NCI-H524 (cell line): ENCODE data around the gene SFSWAP.
A peak's percentile ranks its signal among the peaks of the same experiment; 100 is the strongest.
"Not testable (repeated sequence)": the region's sequence is repeated elsewhere in the genome, so short reads cannot be mapped to it uniquely, and the experiment has no call there.

Source experiments
- DNase-seq, 2 experiments: peaks; one replicate each; lab custom pipeline; 2025; lab: John Stamatoyannopoulos, UW

SFSWAP gene

DNA sequence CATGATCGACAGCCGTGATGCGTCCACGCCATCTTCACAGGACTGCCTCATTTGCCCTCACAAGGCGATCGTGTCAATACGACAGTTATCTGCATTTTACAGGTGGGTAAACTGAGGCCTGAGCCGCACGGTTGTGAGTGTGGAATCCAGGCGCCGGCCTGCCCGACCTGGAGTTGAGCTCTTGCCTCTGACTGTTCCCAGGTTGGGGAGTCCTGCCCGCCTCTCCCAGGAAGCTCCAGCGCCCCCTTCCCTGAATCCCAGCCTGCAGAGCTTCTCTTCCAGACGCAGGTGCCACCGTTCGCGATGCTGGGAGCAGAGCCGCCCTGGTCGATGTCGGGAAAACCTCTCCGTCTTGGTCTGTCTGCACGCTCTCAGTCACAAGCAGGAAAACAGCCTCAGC is 31.1 kb upstream of the SFSWAP start:
- DNase-seq: not testable (repeated sequence)

DNA sequence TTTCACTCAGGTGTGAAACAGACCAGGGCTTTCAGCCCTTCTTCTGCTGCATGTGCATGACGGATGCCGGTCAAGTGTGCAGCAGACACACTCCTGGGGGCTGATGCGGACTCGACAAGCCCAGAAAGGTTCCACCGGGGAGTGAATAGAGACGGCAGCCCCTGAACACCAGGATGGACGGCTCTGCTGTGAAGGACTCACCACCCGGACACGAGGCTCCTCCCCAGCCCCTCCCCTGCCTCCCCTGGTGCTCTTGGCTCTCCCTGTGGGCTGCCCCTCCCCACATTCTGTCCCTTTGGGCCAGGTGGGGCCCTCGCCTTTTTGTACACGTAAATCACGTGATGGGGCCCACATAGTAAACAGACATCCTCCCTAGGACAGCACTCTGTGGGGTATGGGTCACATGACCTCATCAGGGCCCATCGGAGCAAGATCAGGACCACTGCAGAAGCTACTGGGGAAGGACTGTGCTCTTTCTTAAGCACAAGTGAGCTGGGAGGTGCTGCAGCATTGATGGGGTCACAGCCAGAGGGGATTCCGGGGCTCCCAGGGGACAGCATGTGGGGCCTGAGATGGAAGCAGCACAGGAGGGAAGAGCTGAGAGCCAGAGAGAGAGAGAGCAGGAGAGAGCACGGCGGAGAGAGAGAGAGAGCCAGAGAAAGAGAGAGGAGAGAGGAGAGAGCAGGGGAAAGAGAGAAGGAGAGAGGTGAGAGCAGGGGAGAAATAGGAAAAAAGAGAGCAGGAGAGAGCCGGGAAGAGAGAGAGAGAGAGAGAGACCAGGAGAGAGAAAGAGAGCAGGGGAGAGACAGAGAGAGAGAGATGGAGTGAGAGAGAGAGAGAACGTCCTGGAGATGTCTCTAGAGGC is 30.3 kb upstream of the SFSWAP start:
- DNase-seq: not testable (repeated sequence)

DNA sequence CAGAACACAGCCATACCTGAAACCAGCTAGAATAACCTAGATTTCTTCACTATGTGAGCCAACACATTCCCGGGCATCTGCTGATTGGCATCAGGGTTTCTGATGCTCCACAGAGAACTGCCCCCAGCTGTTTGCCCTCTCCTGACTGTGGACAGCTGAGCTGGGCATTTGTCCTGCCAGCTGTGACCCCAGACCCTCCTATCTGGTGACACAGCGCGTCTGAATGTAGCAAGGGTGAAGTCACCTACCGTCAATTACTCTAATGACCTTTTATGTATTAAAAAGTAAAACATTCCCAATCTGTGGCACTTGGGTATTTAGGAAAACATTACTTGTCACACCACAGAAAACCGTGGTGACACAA is 29.7 kb upstream of the SFSWAP start:
- DNase-seq: no peak

DNA sequence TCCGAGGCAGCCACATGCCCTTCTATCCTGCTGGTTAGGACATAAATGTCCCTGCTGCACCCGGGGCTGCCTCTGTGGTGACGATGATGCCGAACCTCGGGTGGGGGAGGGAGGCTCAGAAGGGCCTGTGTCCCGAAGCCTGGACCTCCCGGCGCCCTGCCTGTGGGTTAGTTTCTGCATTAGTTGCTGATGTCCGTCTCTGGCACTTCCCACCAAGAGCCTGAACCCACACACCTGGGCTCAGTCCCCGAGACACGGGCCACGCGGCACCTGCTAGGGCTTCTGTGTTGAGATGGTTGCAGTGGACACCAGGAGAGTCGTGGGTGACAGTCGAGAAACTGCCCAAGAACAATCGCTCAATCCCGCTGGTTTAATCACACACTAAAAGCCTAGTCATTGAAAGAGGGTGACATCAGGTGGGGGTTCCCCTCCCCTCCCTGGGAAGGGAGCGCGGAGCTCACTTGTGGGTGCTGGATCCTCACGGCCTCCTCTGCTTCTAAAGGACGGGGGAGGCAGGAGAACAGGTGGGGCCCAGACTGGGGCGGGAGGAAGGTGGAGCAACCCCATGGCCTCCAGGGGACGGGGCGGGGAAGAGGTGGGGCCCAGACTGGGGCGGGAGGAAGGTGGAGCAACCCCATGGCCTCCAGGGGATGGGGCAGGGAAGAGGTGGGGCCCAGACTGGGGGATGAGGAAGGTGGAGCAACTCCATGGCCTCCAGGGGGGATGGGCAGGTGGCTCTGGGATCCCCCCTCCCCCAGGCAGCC is 29.0 kb upstream of the SFSWAP start:
- not testable (repeated sequence) for DNase-seq

DNA sequence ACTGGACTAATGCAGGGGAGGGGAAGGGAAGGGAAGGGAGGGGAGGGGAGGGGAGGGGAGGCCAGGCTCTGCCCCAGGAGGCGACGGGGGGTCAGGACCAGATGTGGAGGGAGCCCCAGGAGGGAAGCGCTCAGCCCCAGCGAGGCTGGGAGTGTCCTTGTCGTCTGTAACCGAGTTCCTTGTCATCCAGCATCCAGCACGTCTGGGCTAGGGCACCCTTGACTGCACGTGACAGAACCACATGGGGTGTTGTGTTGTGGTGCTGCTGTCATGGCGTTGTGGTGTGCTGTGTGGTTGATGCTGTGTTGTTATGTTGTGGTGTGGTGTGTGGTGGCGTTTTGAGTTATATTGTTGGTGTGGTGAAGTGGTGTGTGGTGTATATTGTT is 28.4 kb upstream of the SFSWAP start:
- DNase-seq: no peak

DNA sequence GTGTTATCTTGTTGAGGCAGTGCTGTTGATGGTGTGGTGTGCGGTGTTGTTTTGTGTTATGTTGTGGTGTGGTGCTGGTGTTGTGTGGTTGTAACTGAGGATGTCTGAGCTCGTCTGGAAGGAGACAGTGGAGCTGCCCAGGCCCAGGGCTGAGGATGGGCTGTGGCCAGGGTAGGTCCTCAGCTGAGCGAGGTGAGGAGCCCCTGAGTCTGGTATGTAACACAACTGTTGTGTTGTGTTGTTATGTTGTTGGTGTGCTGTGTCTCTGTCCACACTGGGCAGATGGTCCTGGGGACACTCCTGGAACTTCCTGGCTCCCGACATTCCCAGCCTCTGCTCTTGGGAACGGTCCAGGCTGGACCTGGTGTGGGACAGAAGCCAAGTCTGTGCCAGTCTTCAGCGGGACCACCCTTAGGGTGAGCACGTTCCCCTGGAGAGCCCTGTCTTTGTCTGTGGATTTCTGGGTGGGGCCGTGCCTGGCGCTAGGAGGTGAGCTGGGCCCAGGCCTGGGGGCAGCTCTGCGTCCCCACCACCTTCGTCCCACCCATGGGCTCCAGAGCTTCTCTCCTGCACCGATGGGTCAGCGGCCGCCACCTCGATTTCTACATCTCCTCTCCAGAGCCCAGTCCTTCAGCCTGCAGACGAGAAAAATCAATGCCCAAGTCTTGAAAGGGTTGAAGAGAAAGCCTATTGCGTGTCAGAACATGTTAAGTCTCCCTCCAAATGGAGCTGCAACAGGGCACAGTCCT is 27.4 kb upstream of the SFSWAP start:
- DNase-seq: no peak

DNA sequence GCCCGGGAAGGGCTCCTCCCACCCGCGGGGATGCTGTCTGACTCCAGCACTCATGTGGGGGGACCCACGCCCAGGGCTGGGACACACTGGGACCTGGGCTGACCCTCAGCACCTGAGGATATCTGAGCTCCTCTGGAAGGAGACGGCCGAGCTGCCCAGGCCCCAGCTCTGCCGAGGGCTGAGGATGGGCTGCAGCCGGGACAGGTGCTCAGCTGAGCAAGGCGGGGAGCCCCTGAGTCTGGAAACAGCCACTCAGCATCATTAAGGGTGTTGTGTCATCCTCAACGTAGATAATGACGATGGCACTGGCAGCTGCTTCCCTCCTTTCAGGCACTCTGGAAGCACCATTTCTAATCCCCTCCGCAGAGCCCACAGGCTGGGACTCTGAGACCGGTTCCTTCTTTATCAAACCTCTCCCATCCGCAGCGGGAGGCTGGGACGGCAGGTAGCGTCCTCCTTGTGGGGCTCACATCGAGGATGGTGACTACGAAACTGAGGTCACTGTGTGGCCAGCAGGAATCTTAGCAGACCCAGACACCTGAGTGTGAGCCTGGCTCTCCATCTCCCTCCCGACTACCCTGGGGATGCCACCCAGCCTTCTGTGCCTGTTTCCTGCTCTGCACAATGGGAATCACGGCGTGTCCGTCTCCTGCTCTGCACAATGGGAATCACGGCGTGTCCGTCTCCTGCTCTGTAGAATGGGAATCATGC is 26.7 kb upstream of the SFSWAP start:
- peak; percentile 33 to 35 for DNase-seq

DNA sequence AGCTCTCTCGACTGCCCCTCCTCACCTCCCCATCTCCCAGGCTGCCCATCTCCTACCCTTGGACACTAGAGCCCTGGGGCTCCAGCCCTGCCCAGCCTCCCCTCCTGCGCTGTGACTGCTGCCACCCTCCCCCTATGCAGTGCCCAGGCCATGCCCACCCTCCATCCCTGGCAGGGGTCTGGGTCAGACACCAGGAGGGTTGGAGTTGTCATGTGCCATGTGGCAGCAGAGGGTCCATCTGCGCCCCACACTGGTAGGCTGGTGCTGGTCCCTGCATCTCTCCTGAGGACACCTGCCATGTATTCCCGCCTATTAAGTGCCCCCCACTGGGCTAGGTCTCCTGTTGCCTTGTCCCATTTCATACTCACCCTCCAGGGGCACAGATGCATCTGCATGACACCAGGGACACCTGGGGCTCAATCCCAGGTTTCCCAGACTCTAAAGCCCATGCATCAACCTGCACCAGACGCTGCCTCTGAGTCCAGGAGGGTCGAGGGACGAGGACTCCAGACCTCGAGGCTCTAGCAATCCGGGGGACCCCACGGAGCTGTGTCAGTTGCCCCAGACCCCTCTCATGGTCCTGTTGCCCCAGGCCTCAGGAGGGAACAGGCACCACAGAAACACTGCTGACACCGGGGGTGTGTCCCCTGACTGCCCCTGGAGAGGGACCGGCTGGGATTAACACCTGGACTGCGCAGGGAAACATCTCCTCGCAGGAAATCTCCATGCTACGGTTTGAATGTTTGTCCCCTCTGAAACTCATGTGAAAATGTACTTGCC is 23.4 kb upstream of the SFSWAP start:
- no peak for DNase-seq

DNA sequence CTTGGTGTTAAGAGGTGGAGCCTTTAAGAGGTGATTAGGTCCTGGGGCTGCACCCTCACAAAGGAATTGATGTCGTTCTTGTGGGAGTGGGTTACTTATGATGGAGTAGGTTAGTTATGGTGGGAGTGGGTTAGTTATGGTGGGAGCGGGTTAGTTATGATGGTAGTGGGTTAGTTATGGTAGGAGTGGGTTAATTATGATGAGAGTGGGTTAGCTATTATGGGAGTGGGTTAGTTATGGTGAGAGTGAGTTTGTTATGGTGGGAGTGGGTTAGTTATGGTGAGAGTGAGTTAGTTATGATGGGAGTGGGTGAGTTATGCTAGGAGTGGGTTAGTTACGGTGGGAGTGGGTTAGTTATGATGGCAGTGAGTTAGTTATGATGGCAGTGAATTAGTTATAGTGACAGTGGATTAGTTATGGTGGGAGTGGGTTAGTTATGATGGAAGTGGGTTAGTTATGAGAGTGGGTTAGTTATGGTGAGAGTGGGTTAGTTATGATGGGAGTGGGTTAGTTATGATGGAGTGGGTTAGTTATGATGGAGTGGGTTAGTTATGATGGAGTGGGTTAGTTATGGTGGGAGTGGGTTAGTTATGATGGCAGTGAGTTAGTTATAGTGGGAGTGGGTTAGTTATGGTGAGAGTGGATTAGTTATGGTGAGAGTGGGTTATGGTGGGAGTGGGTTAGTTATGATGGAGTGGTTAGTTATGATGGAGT is 22.6 kb upstream of the SFSWAP start:
- no peak for DNase-seq

DNA sequence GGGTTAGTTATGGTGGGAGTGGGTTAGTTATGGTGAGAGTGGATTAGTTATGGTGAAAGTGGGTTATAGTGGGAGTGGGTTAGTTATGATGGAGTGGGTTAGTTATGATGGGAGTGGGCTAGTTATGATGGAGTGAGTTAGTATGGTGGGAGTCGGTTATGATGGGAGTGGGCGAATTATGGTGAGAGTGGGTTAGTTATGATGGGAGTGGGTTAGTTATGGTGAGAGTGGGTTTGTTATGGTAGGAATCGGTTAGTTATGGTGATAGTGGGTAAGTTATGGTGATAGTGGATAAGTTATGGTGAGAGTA is 22.1 kb upstream of the SFSWAP start:
- DNase-seq: no peak

DNA sequence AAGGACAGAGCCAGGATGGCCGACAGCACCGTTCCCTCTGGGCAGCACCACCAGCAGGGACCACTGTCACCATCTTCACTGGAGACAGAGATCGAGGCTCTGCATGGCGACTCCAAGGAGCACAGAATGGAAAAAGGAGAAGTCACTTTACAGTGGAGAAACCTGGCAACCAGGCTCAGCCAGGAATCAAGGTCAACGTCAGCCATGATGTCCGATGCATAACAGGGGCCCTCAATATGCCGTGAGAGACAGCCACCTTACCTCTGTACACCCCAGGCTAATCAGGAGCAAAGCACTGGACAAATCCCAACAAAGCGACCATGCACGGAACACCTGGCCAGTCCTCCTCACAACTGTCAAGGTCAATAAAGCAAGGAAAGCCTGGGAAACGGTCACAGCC is 20.6 kb upstream of the SFSWAP start:
- DNase-seq: no peak

DNA sequence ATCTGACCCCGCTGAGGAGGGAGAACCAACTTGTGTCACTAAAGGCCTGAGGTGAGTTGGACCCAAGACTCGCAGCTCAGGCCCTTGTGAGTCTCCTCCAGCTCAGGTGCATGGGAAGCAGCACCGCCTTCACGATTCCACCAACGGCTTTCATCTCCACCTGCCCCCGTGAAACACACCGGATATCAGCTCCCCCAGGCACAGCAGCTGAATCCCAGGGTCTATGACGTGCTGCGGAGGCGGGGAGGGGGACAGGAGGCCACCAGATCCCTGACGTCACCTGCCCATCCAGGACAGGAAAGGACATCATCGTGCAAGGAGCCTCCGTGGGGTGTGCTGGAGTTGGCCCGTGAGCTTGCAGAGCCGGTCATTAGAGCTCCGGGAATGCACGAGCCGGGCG is 18.5 kb upstream of the SFSWAP start:
- no peak for DNase-seq

DNA sequence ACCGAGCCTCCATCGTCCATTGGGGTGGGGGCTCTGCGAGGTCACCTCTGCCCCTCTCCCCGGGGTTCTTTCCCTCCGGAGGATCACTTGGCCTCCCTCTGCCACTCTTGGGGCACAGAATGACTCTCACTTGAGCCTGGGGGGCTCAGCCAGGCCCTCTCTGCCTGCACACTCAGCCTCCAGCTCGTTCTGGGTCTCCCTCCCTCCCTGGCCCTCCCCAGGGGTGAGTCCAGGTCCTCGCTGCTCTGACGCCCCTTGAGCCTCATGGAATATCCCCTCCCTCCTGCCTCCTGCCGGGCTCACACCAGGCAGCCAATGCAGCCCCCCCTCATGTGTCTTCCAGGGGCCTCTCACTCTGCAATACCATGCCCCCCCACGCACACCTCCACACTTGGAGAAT is 17.7 kb upstream of the SFSWAP start:
- DNase-seq: no peak

DNA sequence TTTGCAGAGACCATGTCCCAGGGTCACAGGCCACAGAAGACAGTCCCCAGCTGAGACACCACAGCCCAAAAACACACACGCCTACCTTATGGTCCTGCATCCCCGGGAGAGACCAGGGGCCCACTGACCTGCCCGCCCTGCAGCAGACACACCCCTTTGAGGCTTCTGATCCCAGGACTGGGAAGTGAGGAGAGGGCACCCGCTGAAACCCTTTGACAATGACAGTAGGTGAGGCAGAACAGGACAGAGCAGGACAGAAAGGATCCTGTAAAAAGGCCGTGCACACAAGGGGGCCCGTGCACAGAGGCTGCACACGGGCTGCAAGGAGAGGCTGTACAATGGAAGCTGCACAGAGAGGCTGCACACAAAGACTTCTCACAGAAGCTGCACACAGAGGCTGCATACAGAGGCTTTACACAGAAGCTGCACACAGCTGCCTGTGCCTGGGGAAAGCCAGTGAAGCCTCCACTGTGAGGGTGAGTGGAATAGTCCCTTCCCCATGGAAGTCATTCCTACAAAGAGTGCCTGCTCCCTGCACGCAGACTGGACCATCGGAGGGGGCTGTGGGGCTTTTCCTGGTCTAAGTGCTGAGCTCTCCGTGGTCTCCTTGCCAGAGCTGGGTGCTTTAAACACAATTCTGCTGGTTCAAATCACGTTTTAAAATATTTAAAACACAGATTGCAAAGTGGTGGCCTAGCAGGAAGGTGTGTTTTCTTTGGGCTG is 16.6 kb upstream of the SFSWAP start:
- DNase-seq: no peak

DNA sequence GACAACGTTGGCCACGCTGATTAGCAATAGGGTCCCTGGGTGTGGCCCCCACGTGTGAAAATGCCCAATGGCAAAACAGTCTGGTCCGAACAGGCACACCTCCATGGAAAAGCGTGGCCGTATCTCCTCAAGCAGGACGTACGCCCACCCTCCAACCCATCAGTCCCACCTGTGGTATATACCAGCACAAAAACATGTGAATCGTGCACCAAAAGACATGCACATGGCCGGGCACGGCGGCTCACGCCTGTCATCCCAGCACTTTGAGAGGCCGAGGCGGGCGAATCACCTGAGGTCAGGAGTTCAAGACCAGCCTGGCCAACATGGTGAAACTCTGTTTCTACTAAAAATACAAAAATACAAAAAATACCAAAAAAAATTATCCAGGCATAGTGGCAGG is 14.9 kb upstream of the SFSWAP start:
- DNase-seq: no peak

DNA sequence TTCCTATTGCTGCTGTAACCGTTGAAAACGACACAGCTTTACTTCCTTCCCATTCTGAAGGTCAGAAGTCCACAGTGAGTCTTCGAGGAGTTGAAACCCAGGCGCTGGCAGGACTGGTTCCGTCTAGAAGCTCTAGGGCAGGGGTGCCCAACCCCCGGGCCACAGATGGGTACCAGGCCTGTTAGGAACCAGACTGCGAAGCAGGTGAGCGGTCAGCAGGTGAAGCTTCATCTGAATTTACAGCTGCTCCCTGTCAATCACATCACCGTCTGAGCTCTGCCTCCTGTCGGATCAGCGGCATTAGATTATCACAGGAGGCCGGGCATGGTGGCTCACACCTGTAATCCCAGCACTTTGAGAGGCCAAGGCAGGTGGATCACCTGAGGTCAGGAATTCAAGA is 12.6 kb upstream of the SFSWAP start:
- DNase-seq: no peak

DNA sequence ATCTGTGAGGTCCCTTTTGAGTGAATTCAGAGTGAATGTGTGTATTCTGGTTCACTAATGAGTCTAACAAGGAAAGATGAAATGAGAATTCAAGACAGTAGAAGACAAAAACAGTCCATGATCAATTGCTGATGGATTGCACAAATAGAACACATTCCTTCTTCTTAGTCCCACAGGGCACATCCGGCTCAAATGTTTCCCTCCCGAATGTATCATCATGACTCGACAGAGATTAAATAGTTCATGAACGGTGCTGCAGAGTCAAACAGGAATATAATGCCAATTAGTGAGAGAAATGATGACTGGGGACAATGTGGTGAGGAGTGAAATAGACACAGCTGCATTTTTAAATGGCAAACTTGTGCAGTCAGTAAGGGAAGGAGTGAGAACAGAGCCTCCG is 11.5 kb upstream of the SFSWAP start:
- no peak for DNase-seq

DNA sequence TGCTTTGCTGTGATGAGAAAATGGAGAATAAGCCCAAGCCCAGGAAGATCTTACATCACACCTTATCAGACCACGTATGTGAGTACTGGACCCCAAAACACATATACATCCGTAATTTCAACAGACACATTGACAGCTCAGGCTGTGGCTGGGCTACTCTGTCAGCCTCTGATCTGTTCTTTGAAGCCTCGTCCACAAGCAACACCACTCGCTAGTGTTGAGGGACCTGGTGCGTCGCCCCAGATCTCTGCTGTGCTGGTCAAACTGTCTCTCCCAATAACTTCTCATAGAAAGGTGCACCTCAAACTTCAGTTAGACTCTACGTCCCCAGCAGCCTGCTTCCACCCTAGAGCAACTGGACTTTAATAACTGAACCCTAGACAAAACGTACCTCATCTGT is 10.6 kb upstream of the SFSWAP start:
- no peak for DNase-seq

DNA sequence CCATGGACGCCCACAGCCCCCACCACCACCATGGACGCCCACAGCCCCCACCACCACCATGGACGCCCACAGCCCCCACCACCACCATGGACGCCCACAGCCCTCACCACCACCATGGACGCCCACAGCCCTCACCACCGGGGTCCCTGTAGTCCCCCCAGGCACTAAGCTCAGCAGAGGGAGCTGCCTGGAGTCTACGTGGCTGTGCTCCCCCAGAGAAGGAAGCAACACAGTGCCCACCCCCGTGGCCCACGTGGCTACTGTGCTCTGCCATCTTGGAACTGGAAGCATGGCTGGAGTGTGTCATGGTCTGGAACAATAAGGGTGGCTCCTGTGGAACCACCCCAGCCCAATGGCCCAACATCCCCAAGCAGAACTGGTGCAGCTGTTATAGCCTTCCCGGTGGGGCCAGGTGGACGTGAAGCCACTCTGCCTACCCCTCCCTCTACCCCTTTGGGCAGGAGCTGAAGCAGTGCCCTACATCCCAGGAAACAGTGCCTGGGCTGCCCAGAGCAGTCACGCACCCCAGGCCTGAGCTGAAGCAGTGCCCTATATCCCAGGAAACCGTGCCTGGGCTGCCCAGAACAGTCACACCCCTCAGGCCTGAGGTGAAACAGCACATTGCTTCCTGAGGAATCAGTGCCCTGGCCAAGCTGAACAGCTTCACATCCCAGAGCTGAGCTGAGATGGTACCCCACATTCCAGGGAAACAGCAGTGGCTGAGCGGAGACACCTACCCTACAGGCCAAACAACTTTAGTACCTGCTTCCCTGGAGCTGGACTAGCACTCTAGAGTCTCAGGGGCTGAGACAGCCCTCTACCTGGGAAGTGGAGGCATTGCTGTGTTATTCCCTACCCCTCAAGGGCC is 9.0 kb upstream of the SFSWAP start:
- DNase-seq: no peak
